Neural cell (in vitro differentiated cells): Measurements from ENCODE around the gene ANGEL2.

ENCODE experiments used
- EP300 ChIP-seq: fragments of 450-650 bp; conservative IDR thresholded peaks from 2 replicates; pipeline ENCODE4 v1.6.1; 2014; ENCODE audit warnings: antibody characterized with exemption, mild to moderate bottlenecking, moderate library complexity; ENCODE audit not compliant: poor library complexity, severe bottlenecking
- MXI1 ChIP-seq: fragments of 450-650 bp; conservative IDR thresholded peaks from 2 replicates; pipeline ENCODE4 v1.6.1; 2014; ENCODE audit warnings: antibody characterized with exemption, mild to moderate bottlenecking; ENCODE audit not compliant: poor library complexity, severe bottlenecking
- POLR2AphosphoS5 ChIP-seq: IDR thresholded peaks from 2 replicates; pipeline ENCODE4 v1.6.1; 2012
- RAD21 ChIP-seq: fragments of 450-650 bp; conservative IDR thresholded peaks from 2 replicates; pipeline ENCODE4 v1.6.1; 2014; ENCODE audit warnings: antibody characterized with exemption, mild to moderate bottlenecking, moderate library complexity
- TAF1 ChIP-seq: IDR thresholded peaks from 2 replicates; pipeline ENCODE4 v1.6.1; 2012; ENCODE audit warnings: low read depth
- TF ChIP-seq, protein P1 (sequence below): fragments of 450-650 bp; IDR thresholded peaks from 2 replicates; pipeline ENCODE4 v1.5.1; 2014; ENCODE audit warnings: antibody characterized with exemption, mild to moderate bottlenecking, moderate library complexity; ENCODE audit not compliant: poor library complexity, severe bottlenecking
- TF ChIP-seq, protein P2 (sequence below): IDR thresholded peaks from 2 replicates; pipeline ENCODE4 v1.6.1; 2012; ENCODE audit warnings: borderline replicate concordance

DNA sequence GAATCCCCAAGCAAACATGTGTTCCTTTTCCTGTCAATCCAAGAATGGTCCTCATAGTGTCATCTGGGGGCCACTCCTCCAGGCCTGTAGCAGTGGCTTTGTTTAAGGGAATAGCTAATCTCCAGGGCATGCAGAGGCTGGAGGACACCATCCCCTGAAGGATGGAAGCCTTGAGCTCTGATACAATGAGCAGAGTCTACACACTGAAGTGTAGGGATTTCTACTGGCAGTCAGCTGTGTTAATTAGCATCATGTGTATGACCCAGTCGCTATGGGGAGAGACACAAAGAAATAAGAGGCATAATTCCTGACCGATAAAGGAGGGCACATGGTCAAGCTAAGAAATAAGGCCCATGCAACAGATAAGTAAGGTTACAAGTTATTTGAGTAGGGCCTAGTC lies 29.1 kb downstream of the ANGEL2 start:
- TF ChIP-seq TAF1, result no peak
- TF ChIP-seq, protein P1, sequence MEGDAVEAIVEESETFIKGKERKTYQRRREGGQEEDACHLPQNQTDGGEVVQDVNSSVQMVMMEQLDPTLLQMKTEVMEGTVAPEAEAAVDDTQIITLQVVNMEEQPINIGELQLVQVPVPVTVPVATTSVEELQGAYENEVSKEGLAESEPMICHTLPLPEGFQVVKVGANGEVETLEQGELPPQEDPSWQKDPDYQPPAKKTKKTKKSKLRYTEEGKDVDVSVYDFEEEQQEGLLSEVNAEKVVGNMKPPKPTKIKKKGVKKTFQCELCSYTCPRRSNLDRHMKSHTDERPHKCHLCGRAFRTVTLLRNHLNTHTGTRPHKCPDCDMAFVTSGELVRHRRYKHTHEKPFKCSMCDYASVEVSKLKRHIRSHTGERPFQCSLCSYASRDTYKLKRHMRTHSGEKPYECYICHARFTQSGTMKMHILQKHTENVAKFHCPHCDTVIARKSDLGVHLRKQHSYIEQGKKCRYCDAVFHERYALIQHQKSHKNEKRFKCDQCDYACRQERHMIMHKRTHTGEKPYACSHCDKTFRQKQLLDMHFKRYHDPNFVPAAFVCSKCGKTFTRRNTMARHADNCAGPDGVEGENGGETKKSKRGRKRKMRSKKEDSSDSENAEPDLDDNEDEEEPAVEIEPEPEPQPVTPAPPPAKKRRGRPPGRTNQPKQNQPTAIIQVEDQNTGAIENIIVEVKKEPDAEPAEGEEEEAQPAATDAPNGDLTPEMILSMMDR, result no peak
- TF ChIP-seq, protein P2, sequence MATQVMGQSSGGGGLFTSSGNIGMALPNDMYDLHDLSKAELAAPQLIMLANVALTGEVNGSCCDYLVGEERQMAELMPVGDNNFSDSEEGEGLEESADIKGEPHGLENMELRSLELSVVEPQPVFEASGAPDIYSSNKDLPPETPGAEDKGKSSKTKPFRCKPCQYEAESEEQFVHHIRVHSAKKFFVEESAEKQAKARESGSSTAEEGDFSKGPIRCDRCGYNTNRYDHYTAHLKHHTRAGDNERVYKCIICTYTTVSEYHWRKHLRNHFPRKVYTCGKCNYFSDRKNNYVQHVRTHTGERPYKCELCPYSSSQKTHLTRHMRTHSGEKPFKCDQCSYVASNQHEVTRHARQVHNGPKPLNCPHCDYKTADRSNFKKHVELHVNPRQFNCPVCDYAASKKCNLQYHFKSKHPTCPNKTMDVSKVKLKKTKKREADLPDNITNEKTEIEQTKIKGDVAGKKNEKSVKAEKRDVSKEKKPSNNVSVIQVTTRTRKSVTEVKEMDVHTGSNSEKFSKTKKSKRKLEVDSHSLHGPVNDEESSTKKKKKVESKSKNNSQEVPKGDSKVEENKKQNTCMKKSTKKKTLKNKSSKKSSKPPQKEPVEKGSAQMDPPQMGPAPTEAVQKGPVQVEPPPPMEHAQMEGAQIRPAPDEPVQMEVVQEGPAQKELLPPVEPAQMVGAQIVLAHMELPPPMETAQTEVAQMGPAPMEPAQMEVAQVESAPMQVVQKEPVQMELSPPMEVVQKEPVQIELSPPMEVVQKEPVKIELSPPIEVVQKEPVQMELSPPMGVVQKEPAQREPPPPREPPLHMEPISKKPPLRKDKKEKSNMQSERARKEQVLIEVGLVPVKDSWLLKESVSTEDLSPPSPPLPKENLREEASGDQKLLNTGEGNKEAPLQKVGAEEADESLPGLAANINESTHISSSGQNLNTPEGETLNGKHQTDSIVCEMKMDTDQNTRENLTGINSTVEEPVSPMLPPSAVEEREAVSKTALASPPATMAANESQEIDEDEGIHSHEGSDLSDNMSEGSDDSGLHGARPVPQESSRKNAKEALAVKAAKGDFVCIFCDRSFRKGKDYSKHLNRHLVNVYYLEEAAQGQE, result no peak
- no peak for TF ChIP-seq MXI1
- TF ChIP-seq RAD21, result no peak
- TF ChIP-seq POLR2AphosphoS5, result no peak
- TF ChIP-seq EP300, result no peak
